Kidney capillary endothelial cell (primary cell): Measurements from ENCODE around the gene ERG28.
A peak's percentile ranks its signal among the peaks of the same experiment; 100 is the strongest.

Experiments used
- DNase-seq: peaks from one replicate; pipeline ENCODE4 v3.0.0-alpha.2; 2018; ENCODE audit warnings: low spot score

The ERG28 gene

GRCh38 chr14:75658957-75659356, 1.7 kb downstream of the ERG28 start:
- no peak for DNase-seq

GRCh38 chr14:75657331-75657730, 3.3 kb downstream of the ERG28 start:
- no peak for DNase-seq

- DNase-seq, result no peak
Measured at GRCh38 chr14:75655235-75655634, 5.4 kb downstream of the ERG28 start.

- peak; percentile 51 for DNase-seq
Measured at GRCh38 chr14:75654127-75654732, 6.4 kb downstream of the ERG28 start.

- DNase-seq, result no peak
Measured at GRCh38 chr14:75653563-75653962, 7.1 kb downstream of the ERG28 start.

GRCh38 chr14:75650253-75651058, 10.2 kb downstream of the ERG28 start:
- DNase-seq, result no peak

GRCh38 chr14:75649773-75650172, 10.9 kb downstream of the ERG28 start:
- no peak for DNase-seq

- no peak for DNase-seq
Measured at GRCh38 chr14:75649337-75649736, 11.3 kb downstream of the ERG28 start.

GRCh38 chr14:75648066-75648838, 12.4 kb downstream of the ERG28 start:
- DNase-seq, result no peak

- no peak for DNase-seq
Measured at GRCh38 chr14:75647640-75648039, 13.0 kb downstream of the ERG28 start.

GRCh38 chr14:75646762-75647161, 13.9 kb downstream of the ERG28 start:
- no peak for DNase-seq

GRCh38 chr14:75645056-75645455, 15.6 kb downstream of the ERG28 start:
- no peak for DNase-seq

GRCh38 chr14:75643985-75644384, 16.7 kb downstream of the ERG28 start:
- DNase-seq, result no peak

GRCh38 chr14:75640876-75641275, 19.8 kb downstream of the ERG28 start:
- no peak for DNase-seq

GRCh38 chr14:75636100-75636692, 24.5 kb downstream of the ERG28 start:
- no peak for DNase-seq

- DNase-seq, result no peak
Measured at GRCh38 chr14:75634848-75635247, 25.8 kb downstream of the ERG28 start.

- DNase-seq, result no peak
Measured at GRCh38 chr14:75631453-75631831, 29.2 kb downstream of the ERG28 start.

- no peak for DNase-seq
Measured at GRCh38 chr14:75630695-75631452, 29.8 kb downstream of the ERG28 start.

- DNase-seq, result no peak
Measured at GRCh38 chr14:75628816-75629215, 31.9 kb downstream of the ERG28 start.

- DNase-seq, result no peak
Measured at GRCh38 chr14:75627406-75627805, 33.3 kb downstream of the ERG28 start.

- DNase-seq, result no peak
Measured at GRCh38 chr14:75626863-75627262, 33.8 kb downstream of the ERG28 start.

GRCh38 chr14:75626396-75626795, 34.3 kb downstream of the ERG28 start:
- no peak for DNase-seq
